Measurements from ENCODE around the gene SLC66A1.

DNA sequence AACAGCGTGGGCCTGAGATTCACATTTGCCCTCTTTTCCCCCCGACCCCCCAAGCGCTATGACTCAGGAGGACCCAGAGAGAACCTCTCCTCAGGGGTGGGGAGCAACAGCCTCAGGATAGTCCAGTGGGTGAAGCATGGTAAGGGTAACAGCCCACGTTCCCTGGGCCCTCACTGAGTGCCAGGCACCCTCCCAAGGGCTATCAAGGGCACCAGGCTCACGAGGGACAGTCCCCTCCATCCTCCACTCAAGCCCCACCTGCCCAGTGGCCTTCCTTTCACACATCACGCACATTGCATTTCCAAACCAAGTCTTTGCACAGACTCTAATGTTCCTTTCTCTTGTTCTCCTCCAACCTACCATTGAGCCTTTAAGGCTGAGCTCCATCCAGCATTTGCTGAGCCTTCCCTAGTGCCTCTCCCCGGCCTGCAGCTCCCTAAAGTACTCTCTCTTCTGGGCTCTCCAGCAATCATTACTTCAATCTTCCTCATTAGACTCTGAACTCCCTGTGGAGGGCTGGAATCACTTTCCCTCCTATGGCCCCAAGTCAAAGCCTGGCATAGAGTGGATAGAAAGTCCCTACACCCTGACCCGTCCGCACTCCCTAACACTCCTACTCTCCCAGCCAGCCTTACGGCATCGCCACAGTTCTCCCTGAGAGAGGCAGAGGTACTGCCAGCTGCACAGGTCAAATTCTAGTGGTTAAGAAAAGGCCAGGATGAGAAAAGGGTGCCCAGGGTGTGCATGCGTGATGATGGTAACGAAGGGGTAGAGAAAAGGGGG, 1.2 kb upstream of the SLC66A1 start:
- TF ChIP-seq EZH2phosphoT487 (IDR thresholded peaks at IDR 0.05; ENCODE audit: low read length) (no peak), EZH2 (optimal IDR thresholded peaks at IDR 0.05; ENCODE audit: low read depth, low read length) (no peak)
- TF ChIP-seq, protein P1, sequence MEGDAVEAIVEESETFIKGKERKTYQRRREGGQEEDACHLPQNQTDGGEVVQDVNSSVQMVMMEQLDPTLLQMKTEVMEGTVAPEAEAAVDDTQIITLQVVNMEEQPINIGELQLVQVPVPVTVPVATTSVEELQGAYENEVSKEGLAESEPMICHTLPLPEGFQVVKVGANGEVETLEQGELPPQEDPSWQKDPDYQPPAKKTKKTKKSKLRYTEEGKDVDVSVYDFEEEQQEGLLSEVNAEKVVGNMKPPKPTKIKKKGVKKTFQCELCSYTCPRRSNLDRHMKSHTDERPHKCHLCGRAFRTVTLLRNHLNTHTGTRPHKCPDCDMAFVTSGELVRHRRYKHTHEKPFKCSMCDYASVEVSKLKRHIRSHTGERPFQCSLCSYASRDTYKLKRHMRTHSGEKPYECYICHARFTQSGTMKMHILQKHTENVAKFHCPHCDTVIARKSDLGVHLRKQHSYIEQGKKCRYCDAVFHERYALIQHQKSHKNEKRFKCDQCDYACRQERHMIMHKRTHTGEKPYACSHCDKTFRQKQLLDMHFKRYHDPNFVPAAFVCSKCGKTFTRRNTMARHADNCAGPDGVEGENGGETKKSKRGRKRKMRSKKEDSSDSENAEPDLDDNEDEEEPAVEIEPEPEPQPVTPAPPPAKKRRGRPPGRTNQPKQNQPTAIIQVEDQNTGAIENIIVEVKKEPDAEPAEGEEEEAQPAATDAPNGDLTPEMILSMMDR (IDR thresholded peaks at IDR 0.05; ENCODE audit: low read length), result no peak

All from MM.1S (cell line).